ENCODE measurements around the gene CDC26.

Gene CDC26

DNA sequence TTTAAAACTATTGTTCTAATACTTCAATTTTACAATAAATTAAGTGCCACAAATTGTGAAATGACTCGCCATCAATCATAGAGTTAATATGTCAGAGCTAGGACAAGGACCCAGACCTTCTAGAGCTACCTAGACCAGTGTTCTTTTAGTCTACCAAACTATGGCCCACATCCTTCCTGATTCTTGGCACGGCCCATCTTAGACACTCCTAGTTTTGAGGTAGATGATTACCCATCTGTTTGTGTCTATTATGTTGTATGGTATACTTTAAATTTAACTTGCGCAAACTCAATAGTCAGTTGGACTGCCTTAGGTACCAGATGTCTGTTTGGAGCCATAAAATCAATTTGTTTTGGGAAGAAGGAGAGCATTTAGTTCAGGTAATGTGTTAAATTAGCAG lies 17.5 kb downstream of the CDC26 start:
- Histone ChIP-seq H3K27ac (ENCODE audit: low read depth, low read length) (no peak overlapping the region), H3K27me3 (ENCODE audit: low read length) (no peaks in the 10 kb centered on the region), H4K20me1 (ENCODE audit: low read depth, low read length) (no peaks in the 10 kb centered on the region), H3K4me3 (ENCODE audit: insufficient read depth, low read length, poor library complexity, severe bottlenecking) (no peak overlapping the region), H3F3A (ENCODE audit: insufficient read depth) (no peaks in the 10 kb centered on the region), H3K36me3 (ENCODE audit: low read length) (no peaks in the 10 kb centered on the region; the same call in 1 of the 2 replicates), H3K9me2 (replicated peaks; ENCODE audit: insufficient read depth, low read length) (no peaks in the 10 kb centered on the region), H3K79me2 (ENCODE audit: insufficient read depth, low read length) (no peaks in the 10 kb centered on the region), H3K9me3 (ENCODE audit: insufficient read depth, low read length) (no peaks in the 10 kb centered on the region), H3K9ac (ENCODE audit: low read length) (no peak overlapping the region), H3K4me2 (ENCODE audit: low read depth, low read length, poor library complexity, severe bottlenecking) (no peak overlapping the region), H2AFZ (ENCODE audit: low read depth, low read length, severe bottlenecking) (no peak overlapping the region)
- TF ChIP-seq EZH2phosphoT487 (conservative IDR thresholded peaks at IDR 0.05; ENCODE audit: low read length) = no peak
- TF ChIP-seq, protein P1, sequence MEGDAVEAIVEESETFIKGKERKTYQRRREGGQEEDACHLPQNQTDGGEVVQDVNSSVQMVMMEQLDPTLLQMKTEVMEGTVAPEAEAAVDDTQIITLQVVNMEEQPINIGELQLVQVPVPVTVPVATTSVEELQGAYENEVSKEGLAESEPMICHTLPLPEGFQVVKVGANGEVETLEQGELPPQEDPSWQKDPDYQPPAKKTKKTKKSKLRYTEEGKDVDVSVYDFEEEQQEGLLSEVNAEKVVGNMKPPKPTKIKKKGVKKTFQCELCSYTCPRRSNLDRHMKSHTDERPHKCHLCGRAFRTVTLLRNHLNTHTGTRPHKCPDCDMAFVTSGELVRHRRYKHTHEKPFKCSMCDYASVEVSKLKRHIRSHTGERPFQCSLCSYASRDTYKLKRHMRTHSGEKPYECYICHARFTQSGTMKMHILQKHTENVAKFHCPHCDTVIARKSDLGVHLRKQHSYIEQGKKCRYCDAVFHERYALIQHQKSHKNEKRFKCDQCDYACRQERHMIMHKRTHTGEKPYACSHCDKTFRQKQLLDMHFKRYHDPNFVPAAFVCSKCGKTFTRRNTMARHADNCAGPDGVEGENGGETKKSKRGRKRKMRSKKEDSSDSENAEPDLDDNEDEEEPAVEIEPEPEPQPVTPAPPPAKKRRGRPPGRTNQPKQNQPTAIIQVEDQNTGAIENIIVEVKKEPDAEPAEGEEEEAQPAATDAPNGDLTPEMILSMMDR (IDR thresholded peaks at IDR 0.05; ENCODE audit: insufficient read depth, low read length, poor library complexity, severe bottlenecking) = no peak

DNA sequence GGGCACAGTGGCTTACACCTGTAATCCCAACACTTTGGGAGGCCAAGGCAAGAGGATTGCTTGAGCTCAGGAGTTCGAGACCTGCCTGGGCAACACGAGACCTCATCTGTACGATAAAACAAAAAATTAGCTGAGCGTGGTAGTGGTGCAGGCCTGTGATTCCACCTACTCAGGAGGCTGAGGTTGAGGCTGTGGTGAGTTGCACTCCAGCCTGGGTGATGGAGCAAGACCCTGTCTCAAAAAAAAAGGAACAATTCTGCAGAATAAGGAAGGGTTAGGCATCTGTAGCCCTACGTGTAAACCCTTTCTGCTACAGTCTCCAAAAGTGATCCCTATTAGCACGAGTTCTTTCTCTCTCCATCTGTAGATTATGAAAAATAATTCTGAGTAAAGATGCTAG lies 19.9 kb downstream of the CDC26 start:
- no peaks in the 10 kb centered on the region; the same call in 1 of the 2 replicates for H3K36me3 ChIP-seq (ENCODE audit: low read length)
- no peak overlapping the region for H3K4me2 ChIP-seq (ENCODE audit: low read depth, low read length, poor library complexity, severe bottlenecking)

DNA sequence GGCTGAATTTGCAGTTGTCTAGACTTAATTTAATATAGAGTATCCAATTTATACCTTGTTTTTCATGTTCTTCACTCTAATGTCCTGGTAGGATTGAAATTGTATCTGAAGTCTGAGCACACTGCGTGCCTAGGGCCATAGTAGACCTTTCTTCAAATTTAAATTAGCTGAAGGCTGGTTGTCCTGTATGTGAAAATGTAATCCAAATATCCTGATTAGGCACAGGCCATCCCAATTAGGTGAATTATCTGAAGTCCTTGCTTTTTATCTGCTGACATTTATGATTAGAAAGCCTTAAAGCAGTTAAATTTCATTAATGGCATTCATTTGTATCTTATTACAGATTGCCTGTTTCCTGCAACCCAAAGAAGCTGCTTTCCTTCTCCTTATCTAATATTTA lies 20.4 kb downstream of the CDC26 start:
- Histone ChIP-seq H3K9ac (ENCODE audit: low read length) (no peak overlapping the region), H3K27ac (ENCODE audit: low read depth, low read length) (no peak overlapping the region), H3K79me2 (ENCODE audit: insufficient read depth, low read length) (no peaks in the 10 kb centered on the region), H3K9me2 (replicated peaks; ENCODE audit: insufficient read depth, low read length) (no peaks in the 10 kb centered on the region), H3F3A (ENCODE audit: insufficient read depth) (no peaks in the 10 kb centered on the region), H3K9me3 (ENCODE audit: insufficient read depth, low read length) (no peaks in the 10 kb centered on the region), H3K4me2 (ENCODE audit: low read depth, low read length, poor library complexity, severe bottlenecking) (no peak overlapping the region), H4K20me1 (ENCODE audit: low read depth, low read length) (no peaks in the 10 kb centered on the region), H2AFZ (ENCODE audit: low read depth, low read length, severe bottlenecking) (no peak overlapping the region), H3K36me3 (ENCODE audit: low read length) (no peaks in the 10 kb centered on the region; the same call in 1 of the 2 replicates), H3K27me3 (ENCODE audit: low read length) (no peaks in the 10 kb centered on the region), H3K4me3 (ENCODE audit: insufficient read depth, low read length, poor library complexity, severe bottlenecking) (no peak overlapping the region)
- TF ChIP-seq, protein P1 (IDR thresholded peaks at IDR 0.05; ENCODE audit: insufficient read depth, low read length, poor library complexity, severe bottlenecking) = no peak
- no peak for TF ChIP-seq EZH2phosphoT487 (conservative IDR thresholded peaks at IDR 0.05; ENCODE audit: low read length)

More for the DNA sequence above, 19.9 kb downstream of the CDC26 start:
- Histone ChIP-seq H2AFZ (ENCODE audit: low read depth, low read length, severe bottlenecking) (no peak overlapping the region), H3K9ac (ENCODE audit: low read length) (no peak overlapping the region), H4K20me1 (ENCODE audit: low read depth, low read length) (no peaks in the 10 kb centered on the region), H3K9me2 (replicated peaks; ENCODE audit: insufficient read depth, low read length) (no peaks in the 10 kb centered on the region), H3K4me3 (ENCODE audit: insufficient read depth, low read length, poor library complexity, severe bottlenecking) (no peak overlapping the region), H3K79me2 (ENCODE audit: insufficient read depth, low read length) (no peaks in the 10 kb centered on the region), H3K27me3 (ENCODE audit: low read length) (no peaks in the 10 kb centered on the region), H3F3A (ENCODE audit: insufficient read depth) (no peaks in the 10 kb centered on the region), H3K9me3 (ENCODE audit: insufficient read depth, low read length) (no peaks in the 10 kb centered on the region), H3K27ac (ENCODE audit: low read depth, low read length) (no peak overlapping the region)
- no peak for TF ChIP-seq EZH2phosphoT487 (conservative IDR thresholded peaks at IDR 0.05; ENCODE audit: low read length)
- TF ChIP-seq, protein P1 (IDR thresholded peaks at IDR 0.05; ENCODE audit: insufficient read depth, low read length, poor library complexity, severe bottlenecking) = no peak

All from SU-DHL-6 (cell line).